Activated gamma-delta T cell (primary cell): ENCODE data around the gene OR6C1.
"Not testable (repeated sequence)": the region's sequence is repeated elsewhere in the genome, so short reads cannot be mapped to it uniquely, and the experiment has no call there.

Experiments
- DNase-seq: peaks from one replicate; lab custom pipeline; 2025; lab: John Stamatoyannopoulos, UW
- total RNA-seq, 2 donors: gene quantifications; one replicate each; lab custom pipeline; 2026; lab: John Stamatoyannopoulos, UW

OR6C1 gene
- total RNA-seq: 0 reads per million in 2 donors

DNA sequence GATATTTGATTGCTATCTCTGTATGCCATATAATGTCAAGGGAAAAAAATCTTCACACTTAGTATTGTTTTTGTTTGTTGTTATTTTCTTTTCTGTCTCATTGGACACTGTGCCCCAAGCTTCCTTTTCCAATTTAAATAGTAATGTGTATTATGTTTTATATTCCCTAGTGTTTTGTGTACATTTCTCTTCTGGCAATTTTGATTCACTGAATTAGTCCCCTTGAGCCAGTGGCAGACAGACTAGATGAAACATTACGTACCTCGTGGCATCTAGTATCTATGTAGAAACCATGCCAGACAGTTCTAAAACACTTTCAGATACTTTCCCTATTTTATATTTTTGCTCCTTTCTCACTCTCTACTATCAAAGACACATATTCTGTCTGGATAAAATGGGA lies at the start of gene OR6C1:
Gene OR6C1 (plus strand): TSS at position 301 of the 400 bp plus-strand sequence. CDS start 6,257 bp downstream, outside the sequence.
- no peak for DNase-seq

DNA sequence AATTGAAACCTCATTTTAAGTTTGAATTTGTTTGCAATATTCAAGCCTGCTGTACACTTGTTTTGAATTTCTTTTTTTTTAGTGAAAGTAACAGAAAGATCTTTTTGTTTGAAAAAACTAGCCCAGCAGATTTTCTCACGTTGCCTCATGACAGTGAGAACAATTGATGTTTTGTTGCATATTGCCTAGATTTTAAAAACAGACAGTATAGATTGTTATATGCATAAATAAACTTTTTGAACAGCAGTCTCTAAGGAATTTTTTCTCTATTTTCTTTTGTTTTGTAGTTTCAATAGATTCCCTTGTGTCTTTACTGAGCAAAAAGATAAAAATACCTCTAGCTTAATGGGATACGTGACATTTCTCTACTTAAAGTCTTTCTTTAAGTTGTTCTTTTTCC lies 33.2 kb upstream of the OR6C1 start:
- no peak for DNase-seq

- no peak for DNase-seq
Measured at GRCh38 chr12:55289999-55290398, 24.1 kb upstream of the OR6C1 start.

DNA sequence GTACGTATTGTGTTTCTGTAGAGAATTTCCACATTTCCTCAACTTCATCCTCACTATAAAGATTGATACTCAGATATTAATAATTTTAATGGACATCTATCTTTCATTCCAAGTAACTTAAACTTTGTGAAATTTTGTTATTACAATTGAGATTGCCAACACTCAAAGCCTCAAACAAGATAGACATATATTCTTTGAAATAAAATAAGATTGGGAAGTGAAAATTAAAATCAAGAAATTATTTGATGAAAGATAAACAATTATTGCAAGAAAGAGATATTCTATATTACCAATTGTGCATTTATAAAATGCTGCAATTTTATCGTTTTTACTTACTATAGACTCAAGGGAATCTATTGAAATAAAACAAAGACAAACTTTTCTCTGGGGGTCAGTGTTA lies 17.7 kb upstream of the OR6C1 start, which contains the start of gene OR6C6:
Gene OR6C6 (minus strand): TSS at position 101 of the 400 bp plus-strand sequence. CDS start 1,337 bp downstream, outside the sequence.
- no peak for DNase-seq

GRCh38 chr12:55320201-55320600 lies 6.1 kb downstream of the OR6C1 start:
- DNase-seq: no peak

GRCh38 chr12:55325801-55326200 lies 11.7 kb downstream of the OR6C1 start:
- DNase-seq: not testable (repeated sequence)

DNA sequence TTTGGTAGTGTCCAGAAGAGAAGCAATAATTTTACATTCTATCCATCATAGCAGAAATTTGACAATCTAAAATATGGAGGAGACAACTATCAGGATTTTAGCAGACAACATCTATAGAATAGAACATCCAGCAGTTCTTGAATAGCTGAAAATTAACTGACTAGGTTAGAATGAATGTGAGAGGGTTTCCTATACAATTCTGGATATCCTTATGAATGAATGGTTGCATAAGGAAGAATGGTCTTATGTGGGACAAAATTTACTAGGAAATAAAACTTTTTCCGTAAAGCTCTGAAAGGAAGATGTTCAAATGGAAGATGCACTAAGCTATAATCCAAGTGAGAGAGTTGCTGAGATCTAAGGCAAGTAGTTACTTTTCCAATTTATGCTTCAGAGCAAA lies 16.3 kb downstream of the OR6C1 start, which contains the start of gene OR6C3:
Gene OR6C3 (plus strand): TSS at position 301 of the 400 bp plus-strand sequence. CDS start 955 bp downstream, outside the sequence.
- DNase-seq: no peak

GRCh38 chr12:55336002-55336401 lies 21.9 kb downstream of the OR6C1 start:
- no peak for DNase-seq

GRCh38 chr12:55355338-55355737 lies 41.2 kb downstream of the OR6C1 start:
- DNase-seq: not testable (repeated sequence)

DNA sequence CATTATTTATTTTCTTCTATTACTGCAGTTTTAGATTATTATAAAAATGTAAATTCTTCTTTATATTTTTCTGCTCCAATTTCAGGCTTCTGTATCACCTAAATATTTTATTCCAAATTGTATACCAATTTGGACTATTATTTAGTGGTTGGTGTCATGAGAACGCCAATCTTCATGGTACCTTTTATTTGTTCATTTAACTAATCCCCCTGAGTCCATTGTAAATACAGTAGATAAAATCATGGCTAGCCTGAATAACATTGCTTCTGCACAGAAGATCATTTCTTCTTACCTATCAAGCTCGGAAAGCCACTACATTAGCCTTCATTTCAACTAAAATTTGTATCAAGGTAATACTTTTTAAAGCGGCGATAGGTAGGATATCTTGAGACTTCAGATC lies 48.5 kb downstream of the OR6C1 start, which contains the start of gene OR6C75:
Gene OR6C75 (plus strand): TSS at position 301 of the 400 bp plus-strand sequence. CDS start 2,136 bp downstream, outside the sequence.
- no peak for DNase-seq

DNA sequence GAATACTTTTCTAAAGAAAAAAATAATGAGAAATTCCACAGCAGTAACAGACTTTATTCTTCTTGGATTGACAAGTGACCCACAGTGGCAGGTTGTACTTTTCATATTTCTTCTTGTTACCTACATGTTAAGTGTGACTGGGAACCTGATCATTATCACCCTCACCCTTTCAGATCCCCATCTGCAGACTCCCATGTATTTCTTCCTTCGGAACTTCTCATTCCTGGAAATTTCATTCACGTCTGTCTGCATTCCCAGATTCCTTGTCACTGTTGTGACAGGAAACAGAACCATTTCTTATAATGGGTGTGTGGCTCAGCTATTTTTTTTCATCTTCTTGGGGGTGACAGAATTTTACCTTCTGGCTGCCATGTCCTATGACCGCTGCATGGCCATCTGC lies 50.9 kb downstream of the OR6C1 start:
- no peak for DNase-seq
